ENCODE measurements around the gene CCNL2. TPM values are rescaled to one million over a fixed set of nuclear protein-coding genes. Genes with fewer than 3 reads are reported as not detected.
"Not testable (repeated sequence)": the region's sequence is repeated elsewhere in the genome, so short reads cannot be mapped to it uniquely, and the experiment has no call there.

Gene CCNL2
- polyA plus RNA-seq, 4 donors: 205 to 377 (median 227) TPM

- DNase-seq (ENCODE audit: low read depth in 4 of 4, low spot score in 3 of 4): no peak
These were observed 3.2 kb upstream of the CCNL2 start for GRCh38 chr1:1402072-1402900.

GRCh38 chr1:1401457-1402010 lies 2.4 kb upstream of the CCNL2 start:
- no peak for DNase-seq (ENCODE audit: low read depth in 4 of 4, low spot score in 3 of 4)

GRCh38 chr1:1400576-1401456 lies 1.7 kb upstream of the CCNL2 start:
- no peak for DNase-seq (ENCODE audit: low read depth in 4 of 4, low spot score in 3 of 4)

GRCh38 chr1:1399872-1400575 lies 889 bp upstream of the CCNL2 start:
- DNase-seq (ENCODE audit: low read depth in 4 of 4, low spot score in 3 of 4): no peak

- no peak for DNase-seq (ENCODE audit: low read depth in 4 of 4, low spot score in 3 of 4)
These were observed 403 bp downstream of the CCNL2 start for GRCh38 chr1:1398677-1399186.

GRCh38 chr1:1397839-1398523 lies 1.2 kb downstream of the CCNL2 start:
- DNase-seq (ENCODE audit: low read depth in 4 of 4, low spot score in 3 of 4): no peak

GRCh38 chr1:1395166-1395565 lies 4.0 kb downstream of the CCNL2 start:
- no peak for DNase-seq (ENCODE audit: low read depth in 4 of 4, low spot score in 3 of 4)

GRCh38 chr1:1394116-1394515 lies 5.0 kb downstream of the CCNL2 start:
- DNase-seq (ENCODE audit: low read depth in 4 of 4, low spot score in 3 of 4): no peak

GRCh38 chr1:1393428-1393827 lies 5.7 kb downstream of the CCNL2 start:
- DNase-seq (ENCODE audit: low read depth in 4 of 4, low spot score in 3 of 4): no peak

- no peak for DNase-seq (ENCODE audit: low read depth in 4 of 4, low spot score in 3 of 4)
These were observed 6.1 kb downstream of the CCNL2 start for GRCh38 chr1:1393014-1393413.

- no peak for DNase-seq (ENCODE audit: low read depth in 4 of 4, low spot score in 3 of 4)
These were observed 7.9 kb downstream of the CCNL2 start for GRCh38 chr1:1391225-1391624.

GRCh38 chr1:1390675-1391074 lies 8.5 kb downstream of the CCNL2 start:
- no peak for DNase-seq (ENCODE audit: low read depth in 4 of 4, low spot score in 3 of 4)

- DNase-seq (ENCODE audit: low read depth in 4 of 4, low spot score in 3 of 4): no peak
These were observed 11.1 kb downstream of the CCNL2 start for GRCh38 chr1:1388078-1388472.

GRCh38 chr1:1387098-1388077 lies 11.7 kb downstream of the CCNL2 start:
- no peak for DNase-seq (ENCODE audit: low read depth in 4 of 4, low spot score in 3 of 4)

GRCh38 chr1:1385931-1386330 lies 13.2 kb downstream of the CCNL2 start:
- DNase-seq (ENCODE audit: low read depth in 4 of 4, low spot score in 3 of 4): no peak

- DNase-seq (ENCODE audit: low read depth in 4 of 4, low spot score in 3 of 4): not testable (repeated sequence)
These were observed 13.8 kb downstream of the CCNL2 start for GRCh38 chr1:1385339-1385738.

- DNase-seq (ENCODE audit: low read depth in 4 of 4, low spot score in 3 of 4): no peak
These were observed 17.8 kb downstream of the CCNL2 start for GRCh38 chr1:1381294-1381693.

GRCh38 chr1:1380860-1381259 lies 18.3 kb downstream of the CCNL2 start:
- DNase-seq (ENCODE audit: low read depth in 4 of 4, low spot score in 3 of 4): no peak

All from left renal pelvis (tissue), 4 donors.